ENCODE results near the gene CLDN14. TPM values are rescaled to one million over a fixed set of nuclear protein-coding genes. Genes with fewer than 3 reads are reported as not detected.

The CLDN14 gene
- polyA plus RNA-seq, 3 donors = 2.8 to 5.1 (median 4.0) TPM

Other genes with a start within 250 kb of the CLDN14 start
- gene MORC3, start 159.9 kb downstream of the CLDN14 start, polyA plus RNA-seq (ENCODE audit: insufficient read length in 3 of 3) = 10 to 100 TPM; 33.6 to 46.7 (median 37.7) TPM
- gene CHAF1B, start 94.7 kb downstream of the CLDN14 start, polyA plus RNA-seq (ENCODE audit: insufficient read length in 3 of 3) = 1 to 10 TPM; 8.9 to 9.8 (median 9.0) TPM
- 10 to 100 TPM; 24.0 to 26.1 (median 25.9) TPM for gene SIM2, start 219.0 kb upstream of the CLDN14 start, polyA plus RNA-seq (ENCODE audit: insufficient read length in 3 of 3)